ENCODE data around the gene NMNAT2.
"Not testable (repeated sequence)": the region's sequence is repeated elsewhere in the genome, so short reads cannot be mapped to it uniquely, and the experiment has no call there.

GRCh38 chr1:183273984-183274383 is 144.2 kb downstream of the NMNAT2 start:
- TF ChIP-seq CTCF (IDR thresholded peaks at IDR 0.05; ENCODE audit: insufficient read depth, low read depth, low read length); EZH2 (IDR thresholded peaks at IDR 0.05; ENCODE audit: insufficient read depth, low read length): not testable (repeated sequence)
